ENCODE measurements around the gene STK31.
A peak's percentile ranks its signal among the peaks of the same experiment; 100 is the strongest.
"Not testable (repeated sequence)": the region's sequence is repeated elsewhere in the genome, so short reads cannot be mapped to it uniquely, and the experiment has no call there.

STK31 gene

GRCh38 chr7:23713285-23714149 lies 3.5 kb downstream of the STK31 start:
- peak; percentile 37 for DNase-seq (ENCODE audit: low spot score)

- no peak for DNase-seq (ENCODE audit: low spot score)
Observed at GRCh38 chr7:23714150-23714464, 4.1 kb downstream of the STK31 start.

GRCh38 chr7:23714579-23714978 lies 4.6 kb downstream of the STK31 start:
- DNase-seq (ENCODE audit: low spot score): no peak

- no peak for DNase-seq (ENCODE audit: low spot score)
Observed at GRCh38 chr7:23715099-23715498, 5.1 kb downstream of the STK31 start.

GRCh38 chr7:23717788-23718187 lies 7.8 kb downstream of the STK31 start:
- no peak for DNase-seq (ENCODE audit: low spot score)

- no peak for DNase-seq (ENCODE audit: low spot score)
Observed at GRCh38 chr7:23721456-23721855, 11.4 kb downstream of the STK31 start.

GRCh38 chr7:23722587-23723216 lies 12.7 kb downstream of the STK31 start:
- not testable (repeated sequence) for DNase-seq (ENCODE audit: low spot score)

GRCh38 chr7:23724113-23724512 lies 14.1 kb downstream of the STK31 start:
- DNase-seq (ENCODE audit: low spot score): not testable (repeated sequence)

GRCh38 chr7:23742051-23742450 lies 32.0 kb downstream of the STK31 start:
- no peak for DNase-seq (ENCODE audit: low spot score)

- no peak for DNase-seq (ENCODE audit: low spot score)
Observed at GRCh38 chr7:23743226-23743625, 33.2 kb downstream of the STK31 start.

- DNase-seq (ENCODE audit: low spot score): no peak
Observed at GRCh38 chr7:23746629-23747028, 36.6 kb downstream of the STK31 start.

- no peak for DNase-seq (ENCODE audit: low spot score)
Observed at GRCh38 chr7:23751852-23752251, 41.8 kb downstream of the STK31 start.

GRCh38 chr7:23758839-23759238 lies 48.8 kb downstream of the STK31 start:
- not testable (repeated sequence) for DNase-seq (ENCODE audit: low spot score)

- no peak for DNase-seq (ENCODE audit: low spot score)
Observed at GRCh38 chr7:23759671-23760391, 49.8 kb downstream of the STK31 start.

GRCh38 chr7:23765943-23766342 lies 55.9 kb downstream of the STK31 start:
- DNase-seq (ENCODE audit: low spot score): no peak

- DNase-seq (ENCODE audit: low spot score): no peak
Observed at GRCh38 chr7:23767514-23767913, 57.5 kb downstream of the STK31 start.

- DNase-seq (ENCODE audit: low spot score): no peak
Observed at GRCh38 chr7:23768022-23768421, 58.0 kb downstream of the STK31 start.

- not testable (repeated sequence) for DNase-seq (ENCODE audit: low spot score)
Observed at GRCh38 chr7:23779185-23779800, 69.3 kb downstream of the STK31 start.

GRCh38 chr7:23783115-23783514 lies 73.1 kb downstream of the STK31 start:
- no peak for DNase-seq (ENCODE audit: low spot score)

GRCh38 chr7:23787272-23787671 lies 77.3 kb downstream of the STK31 start:
- DNase-seq (ENCODE audit: low spot score): no peak

GRCh38 chr7:23788843-23789242 lies 78.8 kb downstream of the STK31 start:
- DNase-seq (ENCODE audit: low spot score): no peak

GRCh38 chr7:23791721-23792120 lies 81.7 kb downstream of the STK31 start:
- DNase-seq (ENCODE audit: low spot score): no peak
